Measurements from ENCODE around the gene ADISSP.

ADISSP gene

DNA sequence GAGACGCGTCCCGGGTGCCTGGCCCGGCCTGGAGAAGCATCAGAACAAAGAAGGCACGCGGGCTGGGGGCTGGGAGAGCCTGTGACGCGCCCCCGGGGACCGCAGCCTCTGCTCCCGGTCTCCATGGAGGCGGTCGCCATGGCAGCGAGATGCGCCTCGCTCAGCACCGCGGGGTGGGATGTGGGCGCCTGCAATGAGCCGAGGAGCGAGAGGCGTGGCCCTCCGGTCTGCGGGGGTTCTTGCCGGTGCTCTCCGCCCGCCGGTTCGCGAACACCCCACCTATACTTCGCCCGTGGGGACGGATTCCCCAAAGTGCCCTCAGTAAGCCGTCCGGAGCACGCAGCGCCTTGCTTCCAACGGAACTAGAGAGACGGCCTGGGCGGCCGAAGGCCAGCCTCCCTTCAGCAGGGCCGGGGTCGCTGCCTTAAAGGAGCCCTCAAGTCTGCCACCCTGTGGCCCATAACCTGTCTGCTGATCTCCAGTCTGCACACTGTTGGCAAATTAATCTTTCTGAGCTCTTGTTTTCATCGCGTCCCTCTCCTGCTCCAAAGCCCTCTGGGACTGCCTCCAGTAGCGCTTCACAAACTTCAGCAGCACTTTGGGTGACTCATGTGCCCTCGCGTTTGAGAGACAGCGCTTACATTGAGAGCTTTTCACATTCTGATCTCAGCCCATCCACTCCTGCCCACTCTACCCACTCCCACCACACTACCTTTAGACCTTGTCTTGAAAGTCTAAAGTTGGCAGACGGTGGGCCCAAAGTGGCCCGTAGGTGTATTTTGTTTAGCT is 983 bp upstream of the ADISSP start (continued):
- no peak for TF ChIP-seq ZNF521 (tag by site-specific recombination; IDR thresholded peaks at IDR 0.05)
- TF ChIP-seq YY1 (tag by site-specific recombination; IDR thresholded peaks at IDR 0.05), result no peak
- TF ChIP-seq GLIS1 (tag by site-specific recombination; IDR thresholded peaks at IDR 0.05), result peak; percentile 81
- no peak for TF ChIP-seq ZNF274 (IDR thresholded peaks at IDR 0.05; ENCODE audit: low read length)
- TF ChIP-seq ZNF274 (tag by site-specific recombination; IDR thresholded peaks at IDR 0.05; ENCODE audit: borderline replicate concordance), result no peak
- peak; percentile 55 for TF ChIP-seq ZIC2 (tag by site-specific recombination; IDR thresholded peaks at IDR 0.05)
- TF ChIP-seq ZNF664 (tag by site-specific recombination; IDR thresholded peaks at IDR 0.05), result no peak
- TF ChIP-seq, protein P1, sequence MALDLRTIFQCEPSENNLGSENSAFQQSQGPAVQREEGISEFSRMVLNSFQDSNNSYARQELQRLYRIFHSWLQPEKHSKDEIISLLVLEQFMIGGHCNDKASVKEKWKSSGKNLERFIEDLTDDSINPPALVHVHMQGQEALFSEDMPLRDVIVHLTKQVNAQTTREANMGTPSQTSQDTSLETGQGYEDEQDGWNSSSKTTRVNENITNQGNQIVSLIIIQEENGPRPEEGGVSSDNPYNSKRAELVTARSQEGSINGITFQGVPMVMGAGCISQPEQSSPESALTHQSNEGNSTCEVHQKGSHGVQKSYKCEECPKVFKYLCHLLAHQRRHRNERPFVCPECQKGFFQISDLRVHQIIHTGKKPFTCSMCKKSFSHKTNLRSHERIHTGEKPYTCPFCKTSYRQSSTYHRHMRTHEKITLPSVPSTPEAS (tag by site-specific recombination; IDR thresholded peaks at IDR 0.05), result no peak
- no peak for TF ChIP-seq ZNF776 (tag by site-specific recombination; IDR thresholded peaks at IDR 0.05; ENCODE audit: borderline replicate concordance)
- no peak for TF ChIP-seq REST (tag by site-specific recombination; IDR thresholded peaks at IDR 0.05)
- TF ChIP-seq ZNF623 (tag by site-specific recombination; IDR thresholded peaks at IDR 0.05), result no peak
- TF ChIP-seq ZBTB20 (tag by site-specific recombination; IDR thresholded peaks at IDR 0.05), result no peak; the same call in 1 of the 2 replicates
- TF ChIP-seq ZFP3 (tag by site-specific recombination; IDR thresholded peaks at IDR 0.05; ENCODE audit: low read depth), result no peak
- TF ChIP-seq ZNF658 (tag by site-specific recombination; IDR thresholded peaks at IDR 0.05), result no peak
- no peak for TF ChIP-seq HOXD13 (CRISPR knock-in tag; IDR thresholded peaks at IDR 0.05; ENCODE audit: borderline replicate concordance)
- TF ChIP-seq HIC1 (tag by site-specific recombination; IDR thresholded peaks at IDR 0.05), result no peak
- no peak for TF ChIP-seq ELK4 (IDR thresholded peaks at IDR 0.05; ENCODE audit: borderline replicate concordance, low read depth, low read length)
- no peak for TF ChIP-seq TSHZ1 (tag by site-specific recombination; IDR thresholded peaks at IDR 0.05; ENCODE audit: borderline replicate concordance)
- TF ChIP-seq ZBTB8A (tag by site-specific recombination; IDR thresholded peaks at IDR 0.05), result peak; percentile 9
- TF ChIP-seq ZNF555 (tag by site-specific recombination; conservative IDR thresholded peaks at IDR 0.05), result no peak
- TF ChIP-seq ZNF585B (tag by site-specific recombination; IDR thresholded peaks at IDR 0.05), result no peak
- TF ChIP-seq FEZF1 (tag by site-specific recombination; IDR thresholded peaks at IDR 0.05), result no peak
- TF ChIP-seq ZNF16 (tag by site-specific recombination; IDR thresholded peaks at IDR 0.05; ENCODE audit: low read depth), result no peak
- no peak for TF ChIP-seq ZNF362 (tag by site-specific recombination; IDR thresholded peaks at IDR 0.05)
- no peak for TF ChIP-seq ZNF549 (tag by site-specific recombination; IDR thresholded peaks at IDR 0.05)
- TF ChIP-seq ZNF138 (tag by site-specific recombination; IDR thresholded peaks at IDR 0.05; ENCODE audit: borderline replicate concordance), result no peak
- no peak for TF ChIP-seq ZNF155 (tag by site-specific recombination; IDR thresholded peaks at IDR 0.05)
